GM19455 (cell line): ENCODE measurements around the gene XRCC1.
"Not testable (repeated sequence)": the region's sequence is repeated elsewhere in the genome, so short reads cannot be mapped to it uniquely, and the experiment has no call there.

ENCODE experiments used
- ATAC-seq: cut with Tn5 transposase; IDR thresholded peaks from one replicate; pipeline ENCODE4 v1.9.1; 2021; ENCODE audit not compliant: unreplicated experiment

Gene XRCC1

DNA sequence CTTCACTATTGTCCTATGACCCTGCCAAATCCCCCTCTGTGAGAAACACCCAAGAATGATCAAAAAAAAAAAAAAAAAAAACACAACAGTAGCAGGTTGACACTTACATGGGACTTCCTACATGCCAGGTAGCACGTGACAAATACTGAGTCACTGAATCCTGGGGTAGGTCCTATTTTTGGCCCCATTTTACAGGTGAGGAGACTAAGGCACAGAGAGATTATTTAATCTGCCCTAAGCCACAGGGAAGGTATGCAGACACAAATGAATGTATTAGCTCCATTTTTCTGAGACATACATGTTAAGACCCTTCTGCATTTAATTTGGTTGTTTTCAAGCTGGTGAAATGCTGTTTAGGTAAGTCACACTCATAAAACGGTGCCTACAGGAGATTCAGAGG, 26.6 kb downstream of the XRCC1 start:
- ATAC-seq, result no peak

DNA sequence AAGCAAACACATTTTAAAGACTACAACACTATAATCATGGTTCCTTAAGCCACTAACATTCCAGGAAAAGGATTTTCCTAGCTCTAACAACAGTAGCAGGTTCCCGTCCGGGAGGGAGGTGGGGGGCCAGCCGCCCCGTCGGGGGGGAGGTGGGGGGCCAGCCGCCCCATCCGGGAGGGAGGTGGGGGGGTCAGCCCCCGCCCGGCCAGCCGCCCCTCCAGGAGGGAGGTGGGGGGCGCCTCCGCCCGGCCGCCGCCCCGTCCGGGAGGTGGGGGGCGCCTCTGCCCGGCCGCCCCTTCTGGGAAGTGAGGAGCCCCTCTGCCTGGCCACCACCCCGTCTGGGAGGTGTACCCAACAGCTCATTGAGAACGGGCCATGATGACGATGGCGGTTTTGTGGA, 27.4 kb downstream of the XRCC1 start:
- not testable (repeated sequence) for ATAC-seq

DNA sequence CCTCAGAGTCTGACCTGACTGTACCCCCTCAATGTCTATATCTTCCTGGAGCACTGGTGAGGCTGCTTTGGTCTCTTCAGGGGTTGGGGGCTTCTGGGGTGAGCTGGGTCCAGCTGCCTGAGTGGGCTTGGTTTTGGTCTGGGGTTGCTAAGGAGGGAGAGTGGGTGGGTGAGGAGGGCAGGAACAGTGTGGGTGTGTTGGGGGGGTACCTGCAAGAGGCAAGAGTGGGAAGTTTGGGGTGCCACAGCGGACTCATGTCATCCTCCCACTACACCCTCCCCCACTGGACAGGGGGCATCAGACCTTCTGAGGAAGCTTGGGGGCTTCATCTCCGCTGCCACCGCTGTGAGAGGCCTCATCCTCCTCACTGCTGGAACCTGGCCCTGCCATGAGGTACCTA, 28.7 kb downstream of the XRCC1 start:
- ATAC-seq, result no peak

DNA sequence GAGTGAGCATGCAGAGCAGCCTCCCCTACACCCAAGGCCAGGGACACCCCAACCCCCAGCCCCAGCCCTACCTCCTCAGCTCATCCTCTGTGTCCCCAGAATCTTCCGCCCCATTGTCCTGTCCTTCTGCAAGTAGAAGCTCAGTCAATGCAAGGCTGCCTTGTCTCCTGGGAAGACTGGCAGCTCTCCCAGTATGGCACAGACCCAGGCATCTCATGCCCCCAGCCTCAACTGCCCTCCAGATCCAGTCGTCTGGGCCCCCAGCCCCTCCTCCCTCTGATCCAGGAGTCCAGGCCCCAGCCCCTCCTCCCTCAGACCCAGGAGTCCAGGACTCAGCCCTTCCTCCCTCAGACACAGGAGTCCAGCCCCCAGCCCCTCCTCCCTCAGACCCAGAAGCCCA, 29.3 kb downstream of the XRCC1 start:
- ATAC-seq, result no peak

DNA sequence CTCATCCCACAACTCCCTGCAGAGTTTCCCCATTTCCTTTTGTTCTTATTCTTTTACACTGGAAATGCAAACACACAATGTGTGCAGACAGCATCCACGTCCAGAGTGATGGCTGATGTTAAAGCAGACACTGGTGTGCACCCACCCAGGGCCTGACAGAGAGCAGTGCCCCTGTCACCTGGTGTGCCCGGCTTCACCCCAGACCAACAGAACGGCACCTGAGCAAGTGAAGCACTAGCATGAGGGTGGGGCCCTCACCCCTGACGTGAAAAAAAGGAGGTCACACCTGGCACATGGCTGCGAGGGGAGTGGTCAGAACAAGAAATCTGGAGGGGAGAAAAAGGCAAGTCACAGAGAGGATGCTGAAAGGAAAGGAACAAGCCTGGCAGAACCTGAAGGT, 30.1 kb downstream of the XRCC1 start:
- no peak for ATAC-seq

DNA sequence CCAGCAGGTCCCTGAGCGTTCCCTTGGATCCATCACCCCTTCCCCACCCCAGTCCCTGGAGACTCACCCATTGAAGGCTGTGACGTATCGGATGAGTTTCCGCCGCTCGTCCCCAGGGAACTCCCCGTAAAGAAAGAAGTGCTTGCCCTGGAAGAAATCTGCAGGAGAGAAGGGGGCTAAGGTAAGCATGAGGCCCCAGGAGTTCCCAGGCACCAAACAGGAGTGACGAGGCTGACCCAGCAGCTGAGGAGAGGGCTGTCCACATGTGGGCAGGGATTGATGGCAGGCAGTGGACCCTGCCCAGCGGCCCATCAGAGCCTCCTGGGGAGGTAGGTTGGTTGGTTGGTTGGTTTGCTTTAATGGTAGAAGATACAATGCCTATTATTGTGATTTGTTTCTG, 31.2 kb downstream of the XRCC1 start:
- ATAC-seq, result no peak

DNA sequence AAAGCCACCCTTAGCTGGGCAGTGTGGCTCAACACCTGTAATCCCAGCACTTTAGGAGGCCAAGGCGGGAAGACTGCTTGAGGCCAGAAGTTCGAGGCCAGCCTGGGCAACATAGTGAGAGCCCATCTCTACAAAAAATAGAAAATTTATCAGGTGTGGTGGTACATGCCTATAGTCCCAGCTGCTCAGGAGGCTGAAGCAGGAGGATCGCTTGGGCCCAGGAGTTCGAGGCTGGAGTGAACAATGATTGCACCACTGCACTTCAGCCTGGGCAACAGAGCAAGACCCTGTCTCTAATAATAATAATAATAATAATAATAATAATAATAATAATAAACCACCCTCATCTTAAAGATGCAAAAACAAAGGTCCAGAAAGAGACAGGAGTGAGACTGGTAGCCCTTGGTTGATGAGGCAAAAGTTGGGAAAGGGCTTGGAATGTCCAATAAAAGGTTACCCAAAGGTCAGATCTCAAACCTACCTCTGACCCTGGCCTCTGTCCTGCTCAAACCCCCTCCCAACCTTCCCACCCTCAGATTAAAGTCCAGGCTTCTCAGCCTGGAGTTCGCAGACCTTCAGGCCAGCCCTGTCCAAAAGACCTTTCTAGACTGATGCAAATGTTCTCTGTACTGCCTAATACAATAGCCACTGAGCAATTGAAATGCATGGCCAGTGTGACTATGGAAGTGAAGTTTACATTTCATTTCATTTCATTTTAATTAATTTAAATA, 33.2 kb downstream of the XRCC1 start:
- no peak for ATAC-seq

DNA sequence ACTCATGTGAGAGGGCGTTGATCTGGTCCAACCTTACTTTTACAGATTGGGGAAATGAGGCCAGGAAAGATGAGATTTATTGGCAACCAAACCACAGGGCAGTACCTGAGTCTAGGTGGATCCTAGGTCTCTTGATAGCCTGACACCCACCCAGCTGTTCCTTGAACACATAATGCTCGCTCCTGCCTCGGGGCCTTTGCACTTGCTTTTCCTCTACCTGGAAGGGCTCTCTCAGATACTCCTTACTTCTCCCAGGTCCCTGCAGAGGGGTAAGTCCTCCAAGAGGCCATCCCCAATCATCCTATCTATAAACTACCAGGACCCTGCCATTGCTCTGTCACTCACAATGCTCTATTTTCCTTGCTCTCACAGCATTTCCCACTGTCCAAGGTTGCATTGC, 34.9 kb downstream of the XRCC1 start:
- no peak for ATAC-seq

DNA sequence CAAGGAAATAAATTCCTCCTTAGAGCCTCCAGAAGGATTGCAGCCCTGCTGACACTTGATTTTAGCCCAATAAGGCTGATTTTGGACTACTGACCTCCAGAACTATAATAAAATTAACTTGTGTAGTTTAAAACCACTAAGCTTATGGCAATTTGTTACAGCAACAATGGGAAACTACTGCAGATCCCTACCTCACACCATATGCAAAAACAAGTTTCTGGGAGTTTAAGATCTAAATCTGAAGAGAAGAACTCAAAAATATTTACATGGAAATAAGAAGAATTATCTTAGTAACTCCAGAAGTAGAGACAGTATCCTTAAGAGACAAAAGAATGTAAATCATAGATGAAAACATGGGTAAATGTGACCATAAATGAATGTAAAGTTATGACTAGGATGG, 36.4 kb downstream of the XRCC1 start:
- ATAC-seq, result no peak

DNA sequence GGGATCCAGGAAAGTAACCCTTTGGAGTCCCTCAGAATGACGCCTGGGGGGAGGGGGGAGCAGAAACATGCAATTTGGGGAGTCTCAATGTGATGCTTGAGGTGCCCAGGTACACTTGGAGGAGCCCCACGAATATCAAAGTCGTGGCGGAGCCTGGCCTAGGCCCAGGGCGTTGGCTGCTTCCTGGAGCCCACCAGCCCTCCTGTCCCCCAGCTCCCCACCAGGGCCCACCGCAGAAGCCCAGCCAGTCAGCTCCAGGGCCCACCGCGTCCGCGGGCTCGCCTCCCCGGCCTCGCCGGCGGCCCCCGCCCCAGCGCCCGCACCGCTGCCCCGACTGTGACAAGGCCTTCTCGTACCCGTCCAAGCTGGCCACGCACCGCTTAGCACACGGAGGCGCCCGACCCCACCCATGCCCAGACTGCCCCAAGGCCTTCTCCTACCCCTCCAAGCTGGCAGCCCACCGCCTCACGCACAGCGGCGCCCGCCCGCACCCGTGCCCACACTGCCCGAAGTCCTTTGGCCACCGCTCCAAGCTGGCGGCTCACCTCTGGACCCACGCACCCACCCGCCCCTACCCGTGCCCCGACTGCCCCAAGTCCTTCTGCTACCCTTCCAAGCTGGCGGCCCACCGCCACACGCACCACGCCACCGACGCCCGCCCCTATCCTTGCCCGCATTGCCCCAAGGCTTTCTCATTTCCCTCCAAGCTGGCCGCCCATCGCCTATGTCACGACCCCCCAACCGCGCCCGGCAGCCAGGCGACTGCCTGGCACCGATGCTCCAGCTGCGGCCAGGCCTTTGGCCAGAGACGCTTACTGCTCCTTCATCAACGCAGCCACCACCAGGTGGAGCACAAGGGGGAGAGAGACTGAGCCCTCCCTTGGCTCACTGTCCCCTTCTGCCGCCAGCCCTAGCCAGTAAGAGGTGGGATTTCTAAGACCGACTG, 40.2 kb downstream of the XRCC1 start:
- no peak for ATAC-seq

DNA sequence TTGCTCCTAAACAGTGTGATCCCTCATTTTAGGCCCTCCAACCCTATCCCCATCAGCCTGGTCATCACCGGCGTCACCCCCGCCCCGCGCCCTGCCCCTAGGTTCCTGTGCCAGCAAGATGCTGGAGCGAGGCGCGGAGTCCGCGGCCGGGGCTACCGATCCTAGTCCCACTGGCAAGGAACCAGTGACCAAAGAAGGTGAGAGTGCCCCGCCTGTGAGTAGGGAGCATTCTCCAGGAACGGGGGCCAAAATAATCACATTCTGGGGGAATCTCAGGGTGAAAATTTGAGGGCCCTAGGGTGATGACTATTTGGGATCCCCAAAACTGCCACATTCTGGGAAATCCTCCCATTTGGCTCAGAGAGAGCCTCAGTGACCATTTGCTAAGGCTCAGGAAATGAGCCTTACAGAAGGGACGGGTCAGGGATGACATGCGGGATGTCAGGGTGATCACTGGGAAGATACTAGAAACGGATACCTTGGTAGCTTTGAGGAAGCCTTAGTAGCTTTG, 41.0 kb downstream of the XRCC1 start:
- no peak for ATAC-seq

DNA sequence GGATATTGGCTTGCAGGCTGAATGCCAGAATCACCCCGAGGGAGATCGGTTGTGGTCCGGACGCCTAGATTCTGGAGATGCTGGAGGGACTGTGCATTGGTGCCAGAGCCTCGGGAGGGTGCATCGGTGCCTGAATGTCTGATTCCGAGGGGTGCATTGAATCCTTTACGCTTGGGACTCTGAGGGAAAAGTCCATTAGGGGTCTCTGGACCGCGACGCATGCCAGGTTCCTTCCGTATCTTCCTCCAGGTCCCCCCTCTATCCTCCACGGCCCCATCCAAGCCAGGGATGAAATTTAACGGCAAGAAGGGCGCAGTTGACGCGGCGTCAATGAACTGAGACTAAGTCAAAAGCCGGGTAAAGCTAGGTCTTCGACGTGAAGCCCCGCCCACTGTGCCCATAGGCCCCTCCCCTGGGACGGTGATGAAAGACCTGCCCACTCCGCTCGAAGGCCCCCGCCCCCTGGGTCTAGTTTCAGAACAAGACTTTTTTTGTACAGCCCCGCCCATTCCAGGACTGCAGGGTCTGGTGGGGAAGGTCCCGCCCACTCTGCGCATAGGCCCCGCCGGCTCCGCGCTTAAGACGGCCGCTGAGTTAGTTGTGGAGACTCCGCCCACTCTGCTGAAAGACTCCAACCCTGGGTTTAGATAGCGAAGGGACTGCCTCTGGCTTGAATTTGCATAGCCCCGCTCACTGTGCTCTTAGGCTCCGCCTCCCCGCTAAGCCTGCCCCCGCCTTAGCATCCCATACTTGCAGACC, 41.6 kb downstream of the XRCC1 start:
- ATAC-seq, result peak; percentile 45

DNA sequence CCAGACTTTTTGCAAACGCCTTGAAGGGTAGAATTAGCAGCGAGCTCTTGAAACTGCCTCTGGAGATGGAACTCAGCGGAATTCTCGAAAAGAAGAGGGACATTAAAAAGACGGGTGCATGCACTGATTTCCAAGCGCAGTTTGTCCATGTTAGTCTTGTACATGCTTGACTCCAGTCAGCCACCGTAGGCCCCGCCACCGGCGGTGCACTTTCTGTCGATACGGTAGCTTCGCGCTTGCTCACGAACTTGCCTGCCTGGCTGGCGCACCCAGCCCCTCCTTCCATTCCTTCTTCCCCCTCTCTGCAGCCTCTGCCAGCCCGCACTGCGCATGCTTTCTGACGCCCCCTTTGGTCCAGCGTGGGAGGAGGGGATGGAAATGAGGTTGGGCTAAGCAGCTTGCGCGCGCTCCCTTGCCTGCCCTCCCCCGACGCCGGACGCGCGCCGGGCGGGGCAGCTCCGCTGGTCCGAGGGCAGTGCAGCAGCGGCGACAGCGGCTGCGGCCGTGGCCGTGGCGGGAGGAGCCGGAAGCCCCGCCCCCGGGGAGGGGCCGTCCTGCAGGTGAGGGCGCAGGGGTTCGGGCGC, 42.3 kb downstream of the XRCC1 start, which contains the start of gene ZNF575:
ZNF575 (plus strand) TSS at position 227 of the 584 bp plus-strand sequence. CDS start 1,235 bp downstream, outside the sequence.
- ATAC-seq, result peak; percentile 58

DNA sequence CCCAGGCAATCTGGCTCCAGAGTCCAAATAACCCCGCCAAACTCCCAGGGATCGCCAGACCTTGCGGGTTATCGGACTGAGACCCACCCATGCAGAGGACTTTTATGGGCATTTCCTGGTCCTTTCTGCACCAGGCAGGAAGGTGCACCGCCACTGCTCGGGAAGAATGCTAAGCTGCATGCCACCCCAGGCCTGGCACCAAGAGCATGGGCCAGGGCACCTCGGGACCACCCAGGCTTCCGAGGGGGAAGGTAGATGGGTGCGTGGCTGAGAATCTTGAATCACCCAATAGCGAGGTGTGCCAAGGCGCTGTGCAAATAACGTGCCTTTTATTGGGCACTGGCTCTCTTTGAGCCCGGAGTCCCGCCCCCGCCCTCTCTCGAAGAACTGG, 42.8 kb downstream of the XRCC1 start:
- ATAC-seq, result peak; percentile 8

DNA sequence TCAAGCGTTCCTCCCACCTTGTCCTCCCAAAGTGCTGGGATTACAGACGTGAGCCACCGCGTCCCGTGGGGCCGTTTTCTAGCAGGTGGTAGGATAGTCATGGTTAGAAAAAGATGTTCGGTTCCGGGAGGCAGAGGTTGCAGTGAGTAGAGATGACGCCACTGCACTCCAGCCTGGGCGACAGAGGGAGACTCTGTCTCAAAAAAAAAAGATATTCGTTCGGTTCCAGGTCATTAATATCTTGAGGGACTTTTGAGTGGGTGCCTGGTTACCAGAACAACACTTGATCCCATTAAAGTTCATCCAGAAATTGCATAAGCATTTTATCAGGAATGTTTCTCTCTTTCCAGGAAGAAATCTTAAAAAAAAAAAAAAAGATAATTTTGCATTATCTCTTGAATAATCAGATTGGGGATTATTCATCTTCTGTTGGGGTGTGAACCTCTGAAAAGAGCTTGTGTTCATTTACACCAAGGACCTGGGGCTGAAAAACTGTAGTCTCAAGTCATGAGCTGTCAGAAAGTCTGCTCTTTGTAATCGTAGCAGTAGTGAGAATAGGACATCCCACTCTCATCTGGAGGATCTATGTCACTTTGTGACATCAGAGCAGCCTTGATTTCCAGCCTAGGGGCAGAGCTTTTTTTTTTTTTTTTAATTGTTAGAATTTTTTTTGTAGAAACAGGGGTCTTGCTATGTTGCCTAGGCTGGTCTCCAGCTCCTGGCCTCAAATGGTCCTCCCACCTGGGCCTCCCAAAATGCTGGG, 47.3 kb downstream of the XRCC1 start:
- no peak for ATAC-seq

DNA sequence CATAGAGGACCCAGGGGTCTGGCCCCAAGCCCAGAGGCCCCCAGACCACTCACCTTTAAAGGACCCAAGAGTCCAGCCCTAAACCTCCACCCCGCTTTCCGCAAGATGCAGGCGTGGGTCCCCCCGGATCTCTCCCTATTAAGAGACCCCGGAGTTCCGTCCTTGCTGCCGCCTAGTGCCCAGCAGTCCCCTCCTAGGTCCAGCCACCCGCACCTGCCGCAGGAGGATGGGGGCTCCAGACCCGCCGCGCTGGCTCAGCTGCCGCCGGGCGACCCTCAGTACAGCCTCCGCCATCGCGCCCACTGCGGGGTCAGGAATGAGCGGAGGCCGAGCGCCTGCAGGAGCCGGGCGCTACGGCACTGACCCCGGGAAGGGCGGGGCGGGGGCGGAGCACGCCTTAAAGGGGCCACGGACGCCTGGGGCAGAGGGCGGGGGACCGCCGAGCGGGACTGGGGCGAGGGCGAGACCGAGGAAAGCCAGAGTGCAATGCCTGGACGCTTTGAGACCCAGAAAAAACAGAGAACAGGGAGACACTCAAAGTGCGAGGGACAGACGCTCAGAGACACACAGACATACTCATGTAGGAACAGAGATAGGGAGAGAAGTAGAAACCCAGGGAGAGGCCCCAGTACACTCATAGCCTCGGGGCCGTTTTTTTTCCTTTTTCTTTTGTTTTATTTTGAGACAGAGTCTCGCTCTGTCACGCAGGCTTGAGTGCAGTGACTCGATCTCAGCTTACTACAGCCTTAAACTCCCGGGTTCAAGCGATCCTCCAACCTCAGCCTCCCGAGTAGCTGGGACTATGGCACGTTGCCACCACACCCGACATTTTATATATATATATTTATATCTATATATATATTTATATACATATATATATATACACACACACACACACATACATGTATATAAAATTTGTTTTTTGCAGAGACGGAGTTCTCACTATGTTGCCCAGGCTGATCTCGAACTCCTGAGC, 48.2 kb downstream of the XRCC1 start, which contains the start of gene ETHE1:
ETHE1 (minus strand) TSS at position 318 of the 976 bp plus-strand sequence; CDS start at position 294, 24 bp downstream.
- ATAC-seq, result peak; percentile 65

DNA sequence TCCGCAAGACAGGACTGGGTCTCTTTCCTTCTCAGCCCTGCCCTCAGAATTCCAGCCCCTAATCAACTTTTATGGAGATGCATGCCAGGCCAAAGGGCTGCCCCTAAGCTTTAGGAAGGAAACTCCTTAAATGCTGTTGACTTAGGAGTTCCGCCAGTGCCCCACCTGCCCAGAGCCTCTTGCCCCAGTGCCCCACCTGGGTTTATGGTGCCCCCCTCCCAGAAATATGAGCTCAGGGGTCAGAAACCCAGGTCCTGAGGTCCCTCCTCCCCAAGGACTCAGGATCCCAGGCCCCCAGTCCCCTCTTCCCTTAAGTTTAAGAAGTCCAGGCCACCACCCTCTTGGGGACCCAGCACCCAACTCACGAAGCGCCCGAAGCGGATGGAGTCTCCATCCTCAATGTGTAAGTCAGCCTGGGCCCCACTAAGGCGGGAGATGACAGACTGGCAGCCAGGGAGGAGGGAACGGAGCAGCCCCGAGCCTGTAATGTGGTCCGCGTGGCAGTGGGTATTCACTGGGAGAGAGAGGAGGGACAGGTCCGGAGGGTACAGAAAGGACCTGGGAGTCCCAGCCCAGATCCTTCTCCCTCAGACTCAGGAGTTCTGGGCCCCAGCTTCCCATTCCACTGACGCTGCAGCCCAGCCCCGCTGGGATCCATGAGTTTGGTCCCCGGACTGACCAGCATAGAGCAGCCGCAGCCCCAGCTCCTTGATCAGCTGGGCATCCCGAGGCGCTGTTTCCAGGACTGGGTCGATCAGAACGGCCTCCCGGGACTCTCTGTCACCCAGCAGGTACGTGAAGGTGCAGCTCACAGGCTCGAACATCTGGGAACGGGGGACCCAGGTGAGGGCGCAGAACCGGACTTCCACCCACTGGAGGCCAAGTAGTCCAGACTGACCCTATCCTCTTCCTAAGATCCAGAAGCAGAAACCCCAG, 49.2 kb downstream of the XRCC1 start:
- ATAC-seq, result no peak
